ENCODE data around the gene RARRES1.

Gene RARRES1

DNA sequence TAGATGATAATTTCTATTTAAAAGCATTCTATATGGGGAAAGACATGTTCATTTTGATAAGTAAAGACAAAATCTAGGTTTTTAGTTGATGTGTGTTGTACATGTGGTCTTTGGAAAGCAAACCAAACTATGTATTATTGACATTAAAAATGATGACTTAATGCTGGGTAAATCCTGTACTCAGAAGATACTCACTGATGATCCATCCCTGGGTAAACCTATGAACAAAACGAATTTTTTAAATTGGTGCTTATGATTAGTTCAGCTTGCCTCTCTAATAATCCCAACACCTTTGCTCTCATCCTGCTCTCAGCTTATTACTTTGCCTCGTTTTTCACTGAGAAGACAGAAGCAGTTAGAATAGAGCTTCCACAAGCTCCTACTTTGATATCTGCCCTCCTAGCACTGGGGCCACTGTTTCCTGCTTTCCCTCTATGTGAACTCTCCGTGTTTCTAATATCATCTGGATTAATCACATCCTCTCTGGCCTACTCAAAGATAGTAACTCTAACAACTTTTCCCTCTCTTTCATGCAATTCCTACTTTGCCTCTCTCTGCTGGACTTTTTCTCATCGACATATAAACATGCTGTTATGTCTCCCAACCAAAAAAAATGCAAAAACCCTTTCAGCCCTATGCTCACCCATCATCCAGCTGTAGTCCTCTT is 29.3 kb downstream of the RARRES1 start:
- TF ChIP-seq TAF1 (IDR thresholded peaks at IDR 0.05; ENCODE audit: low read depth) = no peak
- TF ChIP-seq, protein P1, sequence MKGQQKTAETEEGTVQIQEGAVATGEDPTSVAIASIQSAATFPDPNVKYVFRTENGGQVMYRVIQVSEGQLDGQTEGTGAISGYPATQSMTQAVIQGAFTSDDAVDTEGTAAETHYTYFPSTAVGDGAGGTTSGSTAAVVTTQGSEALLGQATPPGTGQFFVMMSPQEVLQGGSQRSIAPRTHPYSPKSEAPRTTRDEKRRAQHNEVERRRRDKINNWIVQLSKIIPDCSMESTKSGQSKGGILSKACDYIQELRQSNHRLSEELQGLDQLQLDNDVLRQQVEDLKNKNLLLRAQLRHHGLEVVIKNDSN (IDR thresholded peaks at IDR 0.05) = no peak
- TF ChIP-seq, protein P2, sequence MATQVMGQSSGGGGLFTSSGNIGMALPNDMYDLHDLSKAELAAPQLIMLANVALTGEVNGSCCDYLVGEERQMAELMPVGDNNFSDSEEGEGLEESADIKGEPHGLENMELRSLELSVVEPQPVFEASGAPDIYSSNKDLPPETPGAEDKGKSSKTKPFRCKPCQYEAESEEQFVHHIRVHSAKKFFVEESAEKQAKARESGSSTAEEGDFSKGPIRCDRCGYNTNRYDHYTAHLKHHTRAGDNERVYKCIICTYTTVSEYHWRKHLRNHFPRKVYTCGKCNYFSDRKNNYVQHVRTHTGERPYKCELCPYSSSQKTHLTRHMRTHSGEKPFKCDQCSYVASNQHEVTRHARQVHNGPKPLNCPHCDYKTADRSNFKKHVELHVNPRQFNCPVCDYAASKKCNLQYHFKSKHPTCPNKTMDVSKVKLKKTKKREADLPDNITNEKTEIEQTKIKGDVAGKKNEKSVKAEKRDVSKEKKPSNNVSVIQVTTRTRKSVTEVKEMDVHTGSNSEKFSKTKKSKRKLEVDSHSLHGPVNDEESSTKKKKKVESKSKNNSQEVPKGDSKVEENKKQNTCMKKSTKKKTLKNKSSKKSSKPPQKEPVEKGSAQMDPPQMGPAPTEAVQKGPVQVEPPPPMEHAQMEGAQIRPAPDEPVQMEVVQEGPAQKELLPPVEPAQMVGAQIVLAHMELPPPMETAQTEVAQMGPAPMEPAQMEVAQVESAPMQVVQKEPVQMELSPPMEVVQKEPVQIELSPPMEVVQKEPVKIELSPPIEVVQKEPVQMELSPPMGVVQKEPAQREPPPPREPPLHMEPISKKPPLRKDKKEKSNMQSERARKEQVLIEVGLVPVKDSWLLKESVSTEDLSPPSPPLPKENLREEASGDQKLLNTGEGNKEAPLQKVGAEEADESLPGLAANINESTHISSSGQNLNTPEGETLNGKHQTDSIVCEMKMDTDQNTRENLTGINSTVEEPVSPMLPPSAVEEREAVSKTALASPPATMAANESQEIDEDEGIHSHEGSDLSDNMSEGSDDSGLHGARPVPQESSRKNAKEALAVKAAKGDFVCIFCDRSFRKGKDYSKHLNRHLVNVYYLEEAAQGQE (IDR thresholded peaks at IDR 0.05; ENCODE audit: low read depth) = no peak
- TF ChIP-seq RAD21 (IDR thresholded peaks at IDR 0.05; ENCODE audit: low read depth) = no peak
- no peak for TF ChIP-seq ZBTB7A (IDR thresholded peaks at IDR 0.05; ENCODE audit: low read depth)
- TF ChIP-seq CREB1 (IDR thresholded peaks at IDR 0.05; ENCODE audit: low read depth) = no peak
- TF ChIP-seq, protein P3, sequence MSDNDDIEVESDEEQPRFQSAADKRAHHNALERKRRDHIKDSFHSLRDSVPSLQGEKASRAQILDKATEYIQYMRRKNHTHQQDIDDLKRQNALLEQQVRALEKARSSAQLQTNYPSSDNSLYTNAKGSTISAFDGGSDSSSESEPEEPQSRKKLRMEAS (IDR thresholded peaks at IDR 0.05) = no peak
- TF ChIP-seq NFIC (IDR thresholded peaks at IDR 0.05) = no peak
- no peak for TF ChIP-seq TEAD4 (IDR thresholded peaks at IDR 0.05)
- TF ChIP-seq EP300 (IDR thresholded peaks at IDR 0.05; ENCODE audit: borderline replicate concordance) = no peak
- TF ChIP-seq YY1 (IDR thresholded peaks at IDR 0.05; ENCODE audit: low read depth) = no peak
- TF ChIP-seq FOXM1 (IDR thresholded peaks at IDR 0.05; ENCODE audit: borderline replicate concordance, low read depth) = no peak
- no peak for TF ChIP-seq TCF12 (IDR thresholded peaks at IDR 0.05; ENCODE audit: low read depth)
- TF ChIP-seq CEBPB (IDR thresholded peaks at IDR 0.05) = no peak
- no peak for TF ChIP-seq EGR1 (IDR thresholded peaks at IDR 0.05)

DNA sequence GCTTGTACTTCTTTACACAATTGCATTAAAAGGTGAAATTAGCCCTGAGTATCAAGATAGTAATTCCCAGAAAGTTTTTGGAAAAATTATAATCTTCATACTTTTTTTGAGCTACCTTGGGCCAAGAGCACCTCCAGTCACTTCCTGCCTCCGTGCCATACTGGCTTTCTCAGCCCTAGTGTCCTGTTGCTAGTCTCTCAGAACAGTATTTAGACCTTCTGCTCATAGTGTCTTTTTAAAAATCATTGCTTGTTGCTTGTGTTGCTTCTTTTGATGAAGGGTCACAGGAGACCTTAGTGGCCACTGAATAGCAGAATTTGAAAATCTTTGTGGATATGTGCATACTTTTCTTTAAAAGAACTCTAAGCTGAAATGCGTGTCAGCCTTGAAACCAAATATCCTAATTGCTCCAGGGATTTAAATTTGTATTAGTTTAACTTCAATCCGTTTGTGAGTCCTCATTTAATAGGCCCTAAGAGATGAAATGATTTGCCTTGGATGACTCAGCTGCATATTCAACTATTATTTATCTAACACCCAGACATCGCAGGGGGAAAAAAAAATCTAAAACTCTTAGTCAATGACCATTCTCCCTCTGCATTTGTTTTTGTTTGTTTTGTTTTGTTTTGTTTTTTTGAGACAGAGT is 30.7 kb downstream of the RARRES1 start:
- TF ChIP-seq TCF12 (IDR thresholded peaks at IDR 0.05; ENCODE audit: low read depth) (no peak), EGR1 (IDR thresholded peaks at IDR 0.05) (no peak), YY1 (IDR thresholded peaks at IDR 0.05; ENCODE audit: low read depth) (no peak), CREB1 (IDR thresholded peaks at IDR 0.05; ENCODE audit: low read depth) (no peak), NFIC (IDR thresholded peaks at IDR 0.05) (no peak), CEBPB (IDR thresholded peaks at IDR 0.05) (no peak), EP300 (IDR thresholded peaks at IDR 0.05; ENCODE audit: borderline replicate concordance) (no peak), TAF1 (IDR thresholded peaks at IDR 0.05; ENCODE audit: low read depth) (no peak), TEAD4 (IDR thresholded peaks at IDR 0.05) (no peak), FOXM1 (IDR thresholded peaks at IDR 0.05; ENCODE audit: borderline replicate concordance, low read depth) (no peak), ZBTB7A (IDR thresholded peaks at IDR 0.05; ENCODE audit: low read depth) (no peak)
- TF ChIP-seq, protein P3 (IDR thresholded peaks at IDR 0.05) = no peak
- TF ChIP-seq, protein P1 (IDR thresholded peaks at IDR 0.05) = no peak

DNA sequence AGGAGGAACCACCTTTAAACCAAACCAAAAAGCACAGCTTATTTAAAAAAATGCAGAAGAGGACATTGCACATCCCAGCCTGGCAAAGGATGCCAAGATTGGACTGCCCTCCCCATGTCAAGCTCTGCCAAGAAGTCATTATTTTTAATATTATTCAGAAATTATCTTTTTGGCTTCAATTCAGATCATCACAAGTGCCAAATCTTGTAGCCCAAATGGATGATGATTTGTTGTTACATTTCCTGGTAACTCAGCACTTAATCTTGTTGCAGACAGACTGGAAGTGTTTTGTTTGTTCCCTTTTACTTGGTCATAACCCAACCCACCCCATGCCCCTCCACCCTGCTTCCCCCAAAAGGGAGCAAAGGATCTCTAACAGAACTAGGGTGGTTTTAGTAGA is 31.7 kb downstream of the RARRES1 start:
- TF ChIP-seq TEAD4 (IDR thresholded peaks at IDR 0.05) = no peak
- TF ChIP-seq ZBTB7A (IDR thresholded peaks at IDR 0.05; ENCODE audit: low read depth) = no peak
- TF ChIP-seq, protein P1 (IDR thresholded peaks at IDR 0.05) = no peak
- TF ChIP-seq YY1 (IDR thresholded peaks at IDR 0.05; ENCODE audit: low read depth) = no peak
- no peak for TF ChIP-seq TAF1 (IDR thresholded peaks at IDR 0.05; ENCODE audit: low read depth)
- TF ChIP-seq, protein P2 (IDR thresholded peaks at IDR 0.05; ENCODE audit: low read depth) = no peak
- no peak for TF ChIP-seq TCF12 (IDR thresholded peaks at IDR 0.05; ENCODE audit: low read depth)
- TF ChIP-seq EGR1 (IDR thresholded peaks at IDR 0.05) = no peak
- TF ChIP-seq FOXM1 (IDR thresholded peaks at IDR 0.05; ENCODE audit: borderline replicate concordance, low read depth) = no peak
- no peak for TF ChIP-seq RAD21 (IDR thresholded peaks at IDR 0.05; ENCODE audit: low read depth)
- TF ChIP-seq, protein P3 (IDR thresholded peaks at IDR 0.05) = no peak
- no peak for TF ChIP-seq NFIC (IDR thresholded peaks at IDR 0.05)
- no peak for TF ChIP-seq EP300 (IDR thresholded peaks at IDR 0.05; ENCODE audit: borderline replicate concordance)
- TF ChIP-seq CEBPB (IDR thresholded peaks at IDR 0.05) = no peak
- TF ChIP-seq CREB1 (IDR thresholded peaks at IDR 0.05; ENCODE audit: low read depth) = no peak

DNA sequence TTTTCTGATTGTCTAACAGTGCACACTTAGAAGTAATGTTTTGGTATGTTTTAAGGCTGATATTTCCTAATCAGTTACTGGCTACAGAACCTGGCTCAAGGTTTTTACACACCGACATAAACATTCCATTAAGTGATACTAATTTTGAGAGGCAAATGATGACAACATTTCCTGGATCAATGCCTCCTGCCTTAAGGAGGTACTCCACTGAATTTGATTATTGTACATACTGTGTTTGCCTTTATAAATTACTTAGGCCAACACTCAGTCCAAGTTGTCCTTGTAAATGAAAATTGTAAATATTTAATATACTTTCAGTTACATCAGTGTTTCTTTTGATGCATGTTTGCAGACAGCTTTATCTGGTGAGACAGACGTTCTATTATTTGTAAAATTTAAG is 35.6 kb downstream of the RARRES1 start:
- no peak for TF ChIP-seq RAD21 (IDR thresholded peaks at IDR 0.05; ENCODE audit: low read depth)
- no peak for TF ChIP-seq TAF1 (IDR thresholded peaks at IDR 0.05; ENCODE audit: low read depth)
- no peak for TF ChIP-seq EGR1 (IDR thresholded peaks at IDR 0.05)
- TF ChIP-seq TEAD4 (IDR thresholded peaks at IDR 0.05) = no peak

Data from Ishikawa (cell line).